Endothelial cell of hepatic sinusoid (primary cell): ENCODE measurements around the gene TTL.

ENCODE experiments used
- in situ Hi-C: cut with HindIII; loops from 2 replicates; pipeline ENCODE4 v1.10.0; 2017; ENCODE audit warnings: low sequenced_read_pairs

The TTL gene

DNA sequence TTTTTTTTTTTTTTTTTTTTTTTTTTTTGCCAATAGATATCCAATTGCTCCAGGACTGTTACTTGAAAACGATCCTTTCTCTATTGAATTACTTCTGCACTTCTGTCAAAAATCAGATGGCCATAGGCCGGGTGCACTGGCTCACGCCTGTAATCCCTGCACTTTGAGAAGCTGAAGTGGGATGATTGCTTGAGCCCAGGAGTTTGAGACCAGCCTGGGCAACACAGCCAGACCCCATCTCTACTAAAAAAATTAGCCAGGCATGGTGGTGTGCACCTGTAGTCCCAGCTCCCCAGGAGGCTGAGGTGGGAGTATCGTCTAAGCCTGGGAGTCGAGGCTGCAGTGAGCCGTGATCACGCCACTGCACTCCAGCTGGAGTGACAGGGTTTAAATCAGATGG is 98.1 kb downstream of the TTL start:
- in situ Hi-C loops = no loop called here

DNA sequence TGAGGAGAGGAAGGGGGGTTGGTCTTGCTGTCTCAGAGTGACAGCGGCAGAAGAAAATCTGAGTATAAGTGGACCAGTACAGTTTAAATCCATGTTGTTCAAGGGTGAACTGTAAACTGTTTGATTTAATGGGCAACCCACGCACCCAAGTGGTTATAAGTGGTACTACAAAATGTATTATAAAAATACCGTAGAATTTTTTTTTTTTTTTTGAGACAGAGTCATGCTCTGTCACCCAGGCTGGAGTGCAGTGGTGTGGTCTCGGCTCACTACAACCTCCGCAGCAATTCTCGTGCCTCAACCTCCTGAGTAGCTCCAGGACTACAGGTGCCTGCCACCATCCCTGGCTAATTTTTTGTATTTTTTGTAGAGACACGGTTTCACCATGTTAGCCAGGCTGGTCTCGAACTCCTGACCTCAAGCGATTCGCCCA is 100.4 kb downstream of the TTL start:
- in situ Hi-C loops = no loop called here

DNA sequence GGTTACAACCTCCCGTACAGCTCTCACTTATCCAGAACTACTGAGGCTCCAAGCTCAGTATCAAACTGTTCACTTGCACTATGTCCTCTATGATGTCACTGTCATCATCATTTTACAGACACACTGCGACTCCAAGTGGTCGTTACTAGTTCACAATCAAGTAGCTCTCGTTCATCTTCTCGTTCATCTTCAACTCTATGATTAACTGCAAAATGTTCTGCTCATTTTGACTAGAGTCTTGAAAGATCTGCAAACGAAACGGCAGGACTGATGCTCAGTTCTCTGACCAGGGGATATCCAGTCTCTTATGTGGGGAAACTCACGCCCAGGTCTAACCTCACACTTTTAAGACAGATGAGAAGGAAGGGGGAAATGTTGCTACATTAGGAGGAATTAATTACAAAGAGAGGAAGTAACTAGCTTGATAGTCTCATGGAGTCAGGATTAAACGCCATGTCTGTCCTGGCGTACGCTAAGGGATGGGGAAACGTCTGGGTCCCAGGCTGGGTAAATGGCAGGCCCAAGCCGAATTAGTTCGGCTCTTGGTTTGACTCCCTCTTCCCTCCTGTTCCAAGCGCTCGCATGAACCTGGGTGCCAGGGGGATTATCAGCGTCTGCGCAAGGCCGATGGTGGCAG is 101.7 kb downstream of the TTL start:
- in situ Hi-C loops = no loop called here

DNA sequence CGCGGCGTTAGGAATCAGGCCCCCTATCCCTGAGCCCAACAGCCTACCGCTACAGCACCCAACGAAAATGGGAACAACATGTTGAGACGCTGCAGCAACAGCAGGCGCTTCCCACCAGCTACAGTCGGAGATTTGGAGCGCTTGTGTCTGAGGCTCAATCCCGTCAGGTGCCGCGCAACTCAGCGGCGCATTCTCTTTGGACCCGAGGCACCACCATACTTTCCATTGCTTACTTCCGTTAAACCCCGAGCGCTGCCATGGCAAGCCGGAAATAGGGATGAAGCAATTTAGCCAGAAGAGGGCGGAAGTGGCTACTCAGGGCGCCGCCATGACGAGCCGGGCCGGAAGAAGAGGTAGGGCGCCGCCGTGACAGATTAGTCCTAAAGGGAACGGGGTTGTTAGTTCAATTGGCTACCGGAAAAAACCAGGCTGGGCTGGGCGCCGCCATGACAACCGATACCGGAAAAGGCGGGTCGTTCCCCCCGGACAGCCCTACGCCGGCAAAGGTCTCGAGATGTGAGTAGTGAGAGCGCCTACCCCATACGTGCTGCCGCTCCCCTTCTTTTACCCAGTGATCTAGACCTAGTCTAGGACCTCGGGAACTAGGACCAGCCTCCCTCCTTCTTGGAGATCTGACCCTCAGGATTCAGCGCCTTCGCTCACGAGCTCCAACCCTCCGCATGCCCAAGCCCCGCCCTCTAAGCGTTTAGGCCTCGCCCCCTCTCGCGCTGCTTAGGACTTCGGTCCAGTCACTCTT is 102.4 kb downstream of the TTL start, which contains the start of gene CHCHD5:
TSS of gene CHCHD5 (plus strand) at position 476 of the 757 bp plus-strand sequence. CDS start at position 515, 39 bp downstream.
- in situ Hi-C loops = no loop called here

DNA sequence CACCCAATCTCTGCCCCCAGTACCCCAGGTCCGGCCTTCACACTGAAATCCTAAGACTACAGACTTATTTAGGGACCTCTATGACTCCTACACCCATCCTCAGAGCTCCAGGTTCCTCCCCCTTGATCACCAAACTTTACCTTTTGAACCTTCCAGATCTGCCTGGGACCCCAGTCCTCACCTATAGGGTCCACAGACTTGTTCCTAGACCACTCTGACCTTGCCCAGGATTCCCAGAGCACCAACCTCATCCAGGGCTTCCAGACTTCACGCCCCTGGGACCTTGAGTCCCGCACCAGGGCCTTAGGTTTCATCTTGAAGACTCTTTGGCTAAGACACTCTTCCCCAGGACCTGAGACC is 102.9 kb downstream of the TTL start:
- in situ Hi-C loops = no loop called here

DNA sequence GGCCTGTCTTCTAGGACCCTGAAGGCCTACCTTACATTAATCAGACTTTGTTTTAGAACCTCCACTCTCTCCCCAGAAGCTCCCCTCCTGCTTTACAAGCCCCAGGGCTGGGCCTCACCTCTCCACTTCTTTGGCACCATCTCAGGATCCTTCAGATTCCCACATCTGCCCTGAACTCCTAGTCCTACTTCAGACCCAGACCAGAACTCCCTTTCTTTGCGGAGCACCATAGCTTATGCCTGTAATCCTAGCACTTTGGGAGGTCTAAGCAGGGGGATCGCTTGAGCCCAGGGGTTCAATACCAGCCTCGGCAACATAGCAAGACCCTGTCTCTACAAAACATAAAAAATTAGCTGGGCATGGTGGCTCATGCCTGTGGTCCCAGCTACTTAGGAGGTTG is 103.4 kb downstream of the TTL start:
- in situ Hi-C loops = no loop called here

DNA sequence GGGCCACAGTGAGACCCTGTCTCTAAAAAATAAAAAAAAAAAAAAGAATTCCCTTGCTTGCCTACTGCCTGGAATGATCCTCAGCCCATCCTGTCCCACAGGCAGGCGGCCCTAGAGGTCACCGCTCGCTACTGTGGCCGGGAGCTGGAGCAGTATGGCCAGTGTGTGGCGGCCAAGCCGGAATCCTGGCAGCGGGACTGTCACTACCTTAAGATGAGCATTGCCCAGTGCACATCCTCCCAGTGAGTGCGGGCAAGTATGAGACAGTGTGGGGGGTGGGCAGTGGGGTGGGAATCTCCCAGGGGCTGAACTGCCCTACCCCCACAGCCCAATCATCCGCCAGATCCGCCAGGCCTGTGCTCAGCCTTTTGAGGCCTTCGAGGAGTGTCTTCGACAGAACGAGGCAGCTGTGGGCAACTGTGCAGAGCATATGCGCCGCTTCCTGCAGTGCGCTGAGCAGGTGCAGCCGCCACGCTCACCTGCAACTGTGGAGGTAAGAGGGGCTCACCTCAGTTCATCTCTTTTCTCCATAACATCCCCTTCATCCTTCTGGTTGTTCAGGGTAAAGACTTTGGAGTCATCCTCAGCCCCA is 104.0 kb downstream of the TTL start:
- in situ Hi-C loops = no loop called here

DNA sequence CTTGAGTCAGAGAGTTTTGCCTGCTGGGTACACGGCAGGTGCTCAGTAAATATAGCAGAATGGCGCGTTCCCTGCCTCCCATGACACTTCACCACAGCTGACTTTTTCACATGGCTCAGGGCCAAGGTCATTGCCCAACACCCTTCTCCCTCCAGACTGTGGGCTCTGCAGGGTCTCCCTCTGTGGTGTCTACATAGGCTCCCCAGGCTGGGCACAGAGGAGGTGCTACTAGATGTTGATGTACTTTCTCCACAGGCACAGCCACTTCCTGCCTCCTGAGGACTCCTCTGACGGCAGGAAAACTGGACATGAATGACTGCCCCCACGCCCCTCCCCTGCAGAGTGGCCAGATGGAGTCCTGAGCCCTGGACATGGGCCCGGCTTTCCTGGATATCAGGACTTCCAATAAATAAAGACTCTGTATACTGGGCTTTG is 106.7 kb downstream of the TTL start:
- in situ Hi-C loops = no loop called here
